Coronary artery (tissue), 2 donors: Measurements from ENCODE around the gene CEACAM18.

Experiments
- DNase-seq: peaks from one replicate; pipeline ENCODE4 v3.0.0-alpha.2; 2017; ENCODE audit warnings: low spot score
- H3K27ac ChIP-seq, 2 donors: fragments of 200-600 bp; sonication (generic); one replicate each; pipeline ENCODE4 v1.5.1; 2016 to 2019
- H3K4me3 ChIP-seq: fragments of 200-600 bp; sonication (generic); 2 replicates; pipeline ENCODE4 v1.5.1; 2016; ENCODE audit warnings: mild to moderate bottlenecking, moderate library complexity
- TF ChIP-seq, protein P1 (sequence below): fragments of 200-600 bp; sonication (generic); IDR thresholded peaks from one replicate; pipeline ENCODE4 v1.5.1; 2019; ENCODE audit warnings: antibody characterized with exemption

Gene CEACAM18

DNA sequence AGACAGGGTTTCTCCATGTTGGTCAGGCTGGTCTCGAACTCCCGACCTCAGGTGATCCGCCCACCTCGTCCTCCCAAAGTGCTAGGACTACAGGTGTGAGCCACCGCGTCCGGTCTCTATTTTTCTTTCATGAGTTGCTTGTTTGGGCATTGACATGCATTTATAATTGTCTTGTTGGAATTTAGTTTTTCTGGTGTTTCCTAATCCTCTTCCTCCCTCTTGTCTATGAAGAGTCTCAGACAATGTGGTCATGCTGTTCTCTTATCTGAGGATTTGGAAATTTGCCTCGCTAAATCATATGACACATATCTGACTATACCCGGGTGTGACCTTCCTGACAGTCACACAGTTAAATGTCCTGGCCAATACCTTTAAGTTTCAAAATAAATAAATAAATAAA, 7.4 kb upstream of the CEACAM18 start:
- TF ChIP-seq, protein P1, sequence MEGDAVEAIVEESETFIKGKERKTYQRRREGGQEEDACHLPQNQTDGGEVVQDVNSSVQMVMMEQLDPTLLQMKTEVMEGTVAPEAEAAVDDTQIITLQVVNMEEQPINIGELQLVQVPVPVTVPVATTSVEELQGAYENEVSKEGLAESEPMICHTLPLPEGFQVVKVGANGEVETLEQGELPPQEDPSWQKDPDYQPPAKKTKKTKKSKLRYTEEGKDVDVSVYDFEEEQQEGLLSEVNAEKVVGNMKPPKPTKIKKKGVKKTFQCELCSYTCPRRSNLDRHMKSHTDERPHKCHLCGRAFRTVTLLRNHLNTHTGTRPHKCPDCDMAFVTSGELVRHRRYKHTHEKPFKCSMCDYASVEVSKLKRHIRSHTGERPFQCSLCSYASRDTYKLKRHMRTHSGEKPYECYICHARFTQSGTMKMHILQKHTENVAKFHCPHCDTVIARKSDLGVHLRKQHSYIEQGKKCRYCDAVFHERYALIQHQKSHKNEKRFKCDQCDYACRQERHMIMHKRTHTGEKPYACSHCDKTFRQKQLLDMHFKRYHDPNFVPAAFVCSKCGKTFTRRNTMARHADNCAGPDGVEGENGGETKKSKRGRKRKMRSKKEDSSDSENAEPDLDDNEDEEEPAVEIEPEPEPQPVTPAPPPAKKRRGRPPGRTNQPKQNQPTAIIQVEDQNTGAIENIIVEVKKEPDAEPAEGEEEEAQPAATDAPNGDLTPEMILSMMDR: no peak
- DNase-seq: no peak
- Histone ChIP-seq H3K27ac (no peak overlapping the region), H3K4me3 (no peak overlapping the region)

DNA sequence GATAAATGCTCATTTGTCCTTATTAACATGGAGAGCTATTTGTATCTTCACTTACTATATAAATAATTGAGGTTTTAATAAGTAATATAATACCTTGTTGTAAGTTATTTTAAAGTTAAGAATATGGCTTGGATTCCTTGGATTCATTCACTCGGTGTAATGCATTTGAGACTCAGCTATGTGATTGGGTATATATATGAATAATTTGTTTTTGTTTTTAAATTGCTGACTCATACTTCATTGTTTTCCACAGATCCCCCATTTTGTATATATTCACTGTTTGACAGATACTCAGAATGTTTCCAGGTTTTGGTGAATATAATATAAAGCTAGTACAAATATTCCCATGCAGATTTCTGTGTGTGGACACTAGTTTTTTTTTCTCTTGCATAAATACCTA, 6.8 kb upstream of the CEACAM18 start:
- H3K4me3 ChIP-seq: no peak overlapping the region
- TF ChIP-seq, protein P1: no peak
- no peak overlapping the region for H3K27ac ChIP-seq
- no peak for DNase-seq

DNA sequence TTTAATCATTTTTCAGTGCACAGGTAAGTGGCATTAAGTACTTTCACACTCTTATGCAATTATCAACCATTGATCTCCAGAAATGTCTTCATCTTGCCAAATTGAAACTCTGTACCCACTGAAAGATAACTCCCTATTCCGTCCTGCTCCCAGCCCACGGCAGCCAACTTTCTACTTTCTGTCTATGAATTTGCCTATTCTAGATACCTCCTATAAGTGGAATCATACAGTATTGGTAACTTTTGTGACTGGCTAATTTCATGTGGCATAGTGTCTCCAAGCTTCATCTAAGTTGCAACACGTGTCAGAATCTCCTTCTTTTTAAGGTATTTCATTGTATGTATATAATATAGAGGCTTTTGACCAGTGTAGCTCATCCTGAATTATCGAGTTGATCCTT, 5.7 kb upstream of the CEACAM18 start:
- no peak overlapping the region for H3K27ac ChIP-seq
- TF ChIP-seq, protein P1: no peak
- DNase-seq: no peak
- no peak overlapping the region for H3K4me3 ChIP-seq

DNA sequence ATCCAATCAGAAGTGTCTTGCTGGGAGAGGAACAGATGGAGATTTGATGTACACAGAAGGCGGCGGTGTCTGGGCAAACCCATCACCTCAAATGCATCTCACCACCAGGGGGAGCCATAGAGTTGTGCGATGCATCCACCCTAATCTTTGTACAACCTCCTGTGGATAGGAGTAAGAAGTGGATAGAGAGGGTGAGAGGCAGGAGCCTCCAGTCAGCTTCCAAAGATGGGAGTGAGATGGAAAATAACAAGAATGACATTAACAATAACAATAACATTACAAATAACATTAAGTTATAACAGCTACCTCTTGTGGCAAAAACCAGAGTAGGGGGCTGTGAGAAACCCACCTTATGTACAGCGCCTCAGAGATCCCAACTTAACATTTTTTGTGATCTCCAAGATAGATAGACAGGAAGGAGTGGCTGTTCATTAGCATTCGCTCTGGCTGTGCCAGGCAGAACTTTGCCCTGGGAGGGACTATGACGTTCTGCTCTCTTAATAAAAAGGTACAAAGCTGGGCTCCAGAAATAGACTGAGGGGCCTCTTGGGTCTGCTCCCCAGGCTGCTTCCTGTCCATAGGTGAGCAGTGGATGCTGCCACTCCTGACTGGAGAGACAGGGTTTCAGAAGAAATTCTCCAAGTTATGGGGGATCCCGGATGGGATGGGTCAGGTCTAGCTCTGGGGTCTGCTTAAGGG, 5.2 kb upstream of the CEACAM18 start:
- H3K4me3 ChIP-seq: no peak overlapping the region
- no peak overlapping the region for H3K27ac ChIP-seq
- TF ChIP-seq, protein P1: peak; percentile 73
- DNase-seq: no peak

DNA sequence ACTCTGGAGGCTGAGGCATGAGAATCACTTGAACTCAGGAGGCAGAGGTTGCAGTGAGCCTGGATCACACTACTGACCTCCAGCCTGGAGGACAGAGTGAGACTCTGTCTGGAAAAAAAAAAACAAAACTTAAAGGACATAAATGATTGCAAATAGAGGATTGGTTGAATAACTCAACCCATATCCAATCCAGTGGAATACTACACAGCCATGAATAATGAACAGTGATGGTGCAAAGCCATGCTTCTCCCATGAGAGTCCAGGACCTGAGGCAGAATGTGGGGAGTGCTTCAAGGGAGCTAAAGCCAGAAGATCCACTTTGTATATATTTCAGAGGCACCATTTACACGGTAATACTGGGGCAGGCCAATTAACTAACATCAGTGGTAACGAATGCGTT, 2.2 kb upstream of the CEACAM18 start:
- Histone ChIP-seq H3K27ac (no peak overlapping the region), H3K4me3 (no peak overlapping the region)
- no peak for DNase-seq
- TF ChIP-seq, protein P1: no peak

DNA sequence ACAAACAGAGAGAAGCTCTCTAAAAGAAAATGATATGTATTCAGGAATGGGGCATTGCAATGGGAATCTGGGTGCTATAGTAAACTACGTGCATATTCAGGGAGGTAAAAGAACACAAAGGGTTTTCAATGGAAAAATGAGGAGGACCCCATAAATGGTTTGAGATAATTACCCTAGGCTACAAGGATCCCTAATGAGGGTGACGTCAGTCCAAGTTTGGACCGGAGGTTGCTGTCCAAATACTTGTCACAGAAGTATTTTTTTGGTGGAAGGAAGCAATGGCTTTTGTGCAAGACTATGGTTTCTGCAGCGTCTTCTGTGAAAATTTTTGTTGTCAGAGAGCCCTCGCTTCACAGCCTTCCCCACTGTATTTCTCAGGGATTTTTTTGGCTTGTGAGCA, 995 bp upstream of the CEACAM18 start:
- TF ChIP-seq, protein P1: no peak

DNA sequence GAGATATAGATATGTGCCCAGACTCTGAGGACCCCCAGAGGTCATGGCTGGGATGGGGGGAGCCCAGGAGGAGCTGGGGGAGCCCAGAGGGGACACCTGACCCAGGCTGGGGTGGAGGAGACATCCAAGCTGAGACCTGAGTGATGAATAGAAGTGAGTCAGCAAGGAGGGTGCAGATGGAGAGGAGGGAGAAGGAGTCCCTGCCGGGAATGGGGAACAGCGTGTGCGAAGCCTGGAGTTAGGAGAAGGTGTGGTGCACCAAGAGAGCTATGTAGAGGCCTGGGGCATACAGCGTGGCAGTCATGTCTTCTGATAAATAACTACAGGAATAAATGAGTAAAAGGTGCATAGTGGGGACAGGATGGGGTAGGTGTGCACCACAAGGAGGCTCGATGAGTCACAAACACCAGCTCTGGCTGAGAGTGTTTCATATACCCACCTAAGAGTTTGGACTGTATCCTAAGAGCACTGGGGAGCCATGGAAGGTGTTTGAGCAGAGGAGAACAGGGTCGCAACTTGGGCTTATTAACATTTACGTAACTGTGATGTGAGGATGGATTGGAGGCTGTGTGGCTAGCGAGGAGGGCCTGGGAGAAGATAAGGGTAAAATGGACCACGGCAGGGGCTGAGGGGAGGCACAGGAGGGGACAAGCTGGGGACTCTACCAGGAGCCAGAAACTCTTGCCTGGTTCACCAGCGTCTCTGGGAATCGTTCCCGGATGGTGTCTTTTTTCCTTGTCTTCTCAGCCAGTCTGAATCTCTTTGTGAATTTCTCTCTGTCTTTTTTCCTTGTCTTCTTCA, 1.4 kb downstream of the CEACAM18 start:
- DNase-seq: no peak
- Histone ChIP-seq H3K27ac (no peak overlapping the region), H3K4me3 (no peak overlapping the region)
- TF ChIP-seq, protein P1: no peak

More for the DNA sequence above, 995 bp upstream of the CEACAM18 start:
- no peak for DNase-seq
- H3K4me3 ChIP-seq: no peak overlapping the region
- no peak overlapping the region for H3K27ac ChIP-seq
